HCT116 (cell line): ENCODE results near the gene GLI3. TPM values are rescaled to one million over a fixed set of nuclear protein-coding genes. Genes with fewer than 3 reads are reported as not detected.

Experiments used
- ATAC-seq: fragments of 200-7000 bp; cut with Tn5 transposase; 2 replicates; pipeline ENCODE4 v1.9.1; 2020; ENCODE audit warnings: mild to moderate bottlenecking, moderate library complexity
- BruUV-seq: library from RNA; stranded (reverse); fragments of 400-500 nt; replicated peaks from 2 replicates; lab custom pipeline; 2021; lab: Mats Ljungman, UMichigan
- CTCF ChIA-PET: fragments of 300-600 bp; sonication (Branson Sonifier 250); formaldehyde crosslinking; loops from one replicate; lab custom pipeline; 2021; ENCODE audit warnings: antibody characterized with exemption; lab: Charles Lee
- POLR2A ChIA-PET: fragments of 300-600, 350-600 bp; sonication (Branson Sonifier 250); formaldehyde crosslinking; loops from one replicate; lab custom pipeline; 2021; ENCODE audit warnings: antibody characterized with exemption; lab: Charles Lee
- RAD21 ChIA-PET, 2 experiments: fragments of 300-600 bp; sonication (Branson Sonifier 250); formaldehyde crosslinking; loops; one replicate each; lab custom pipeline; 2023; ENCODE audit warnings: low total read pairs in 2 of 2; ENCODE audit not compliant: uncharacterized antibody in 2 of 2, unreplicated experiment in 2 of 2, low non-redundant PET in 1 of 2; lab: Charles Lee
- DNase-seq: peaks from one replicate; pipeline ENCODE4 v3.0.0-alpha.2; 2010; ENCODE audit warnings: low read depth, low spot score
- H2AFZ ChIP-seq: fragments of 200-600 bp; shearing (Covaris generic), sonication (generic); 2 replicates; pipeline ENCODE4 v1.6.1; 2017; ENCODE audit warnings: low read depth, mixed run types, mixed read lengths, antibody characterized with exemption, low read length; ENCODE audit not compliant: poor library complexity, severe bottlenecking
- H3K27ac ChIP-seq: 2 replicates; pipeline ENCODE4 v1.5.1; 2012; ENCODE audit warnings: low read depth, low read length
- H3K27me3 ChIP-seq: fragments of 200-600 bp; sonication (generic); 2 replicates; pipeline ENCODE4 v1.6.1; 2016; ENCODE audit warnings: mixed run types, low read length, mixed read lengths; ENCODE audit not compliant: insufficient read depth
- H3K36me3 ChIP-seq, 2 experiments: fragments of 200-500 bp in 1 of 2; fragments of 200-600 bp in 1 of 2; sonication (Bioruptor generic) in 1 of 2; sonication (generic) in 1 of 2; 2 replicates each; pipeline versions ENCODE4 v1.5.1 to v1.6.1; 2014 to 2016; ENCODE audit warnings: low read length in 2 of 2, inconsistent platforms in 1 of 2, mixed read lengths in 1 of 2, mixed run types in 1 of 2; ENCODE audit not compliant: insufficient read depth in 2 of 2, control insufficient read depth in 1 of 2
- H3K4me1 ChIP-seq, 2 experiments: fragments of 200-600 bp in 1 of 2; sonication (generic) in 1 of 2; 2 replicates each; pipeline versions ENCODE4 v1.5.1 to v1.6.1; 2012 to 2017; ENCODE audit warnings: low read length in 2 of 2, inconsistent platforms in 1 of 2, mild to moderate bottlenecking in 1 of 2, mixed read lengths in 1 of 2, mixed run types in 1 of 2, moderate library complexity in 1 of 2; ENCODE audit not compliant: insufficient read depth in 2 of 2, control insufficient read depth in 1 of 2
- H3K4me2 ChIP-seq: fragments of 200-600 bp; sonication (generic); 2 replicates; pipeline ENCODE4 v1.6.1; 2017; ENCODE audit warnings: mixed run types, low read length, mixed read lengths
- H3K4me3 ChIP-seq, 2 experiments: fragments of 200-600 bp in 1 of 2; sonication (generic) in 1 of 2; replicated peaks in 1 of 2; 2 replicates each; pipeline ENCODE4 v1.5.1; 2011 to 2016; ENCODE audit warnings: low read length in 2 of 2, control low read depth in 1 of 2, low read depth in 1 of 2, mild to moderate bottlenecking in 1 of 2, mixed read lengths in 1 of 2, mixed run types in 1 of 2
- H3K79me2 ChIP-seq: fragments of 200-600 bp; sonication (generic); 2 replicates; pipeline ENCODE4 v1.6.1; 2017; ENCODE audit warnings: mild to moderate bottlenecking, mixed run types, low read length, moderate library complexity, mixed read lengths; ENCODE audit not compliant: insufficient read depth
- H3K9ac ChIP-seq: fragments of 200-600 bp; sonication (generic); 2 replicates; pipeline ENCODE4 v1.6.1; 2016; ENCODE audit warnings: low read length, mixed read lengths
- H3K9me2 ChIP-seq: fragments of 200-600 bp; sonication (generic), shearing (Covaris generic); 2 replicates; pipeline ENCODE4 v1.6.1; 2017; ENCODE audit warnings: mixed run types, mild to moderate bottlenecking, moderate library complexity; ENCODE audit not compliant: insufficient read depth
- H3K9me3 ChIP-seq, 2 experiments: fragments of 200-500 bp in 1 of 2; fragments of 200-600 bp in 1 of 2; sonication (Bioruptor generic) in 1 of 2; sonication (generic) in 1 of 2; 2 replicates each; pipeline ENCODE4 v1.6.1; 2014 to 2017; ENCODE audit warnings: low read length in 2 of 2, mixed read lengths in 2 of 2, inconsistent platforms in 1 of 2, low read depth in 1 of 2, mild to moderate bottlenecking in 1 of 2, mixed run types in 1 of 2, moderate library complexity in 1 of 2; ENCODE audit not compliant: control insufficient read depth in 1 of 2, insufficient read depth in 1 of 2
- H4K20me1 ChIP-seq: fragments of 200-600 bp; sonication (generic), shearing (Covaris generic); 2 replicates; pipeline ENCODE4 v1.6.1; 2017; ENCODE audit warnings: mixed run types, mild to moderate bottlenecking, moderate library complexity; ENCODE audit not compliant: insufficient read depth
- CBX3 ChIP-seq: IDR thresholded peaks from 2 replicates; pipeline ENCODE4 v1.6.1; 2012; ENCODE audit warnings: low read depth
- CTCF ChIP-seq, 3 experiments: fragments of 200-600 bp in 1 of 3; sonication (generic) in 1 of 3; IDR thresholded peaks in 2 of 3; conservative IDR thresholded peaks in 1 of 3; 2 replicates each; pipeline ENCODE4 v1.5.1; 2012 to 2017; ENCODE audit warnings: low read depth in 2 of 3, low read length in 2 of 3, antibody characterized with exemption in 1 of 3, borderline replicate concordance in 1 of 3, control low read depth in 1 of 3, mild to moderate bottlenecking in 1 of 3, mixed read lengths in 1 of 3, mixed run types in 1 of 3, moderate library complexity in 1 of 3; ENCODE audit not compliant: insufficient read depth in 1 of 3
- EZH2 ChIP-seq: fragments of 200-600 bp; sonication (generic); IDR thresholded peaks from 2 replicates; pipeline ENCODE4 v1.6.1; 2017; ENCODE audit warnings: antibody characterized with exemption, mixed run types
- EZH2phosphoT487 ChIP-seq: fragments of 200-600 bp; IDR thresholded peaks from 2 replicates; pipeline ENCODE4 v1.6.1; 2018; ENCODE audit warnings: antibody characterized with exemption, borderline replicate concordance
- FOSL1 ChIP-seq: IDR thresholded peaks from 2 replicates; pipeline ENCODE4 v1.6.1; 2012; ENCODE audit warnings: low read depth
- MAX ChIP-seq: IDR thresholded peaks from 2 replicates; pipeline ENCODE4 v1.6.1; 2012
- POLR2A ChIP-seq: IDR thresholded peaks from 2 replicates; pipeline ENCODE4 v1.7.0; 2011; ENCODE audit warnings: borderline replicate concordance; ENCODE audit not compliant: insufficient read depth, insufficient read length; ENCODE audit errors: extremely low read depth
- POLR2AphosphoS5 ChIP-seq: IDR thresholded peaks from 2 replicates; pipeline ENCODE4 v1.6.1; 2011; ENCODE audit warnings: mild to moderate bottlenecking, low read depth, low read length, moderate library complexity
- RAD21 ChIP-seq: IDR thresholded peaks from 2 replicates; pipeline ENCODE4 v1.6.1; 2012; ENCODE audit warnings: low read depth, mild to moderate bottlenecking
- SIN3A ChIP-seq: IDR thresholded peaks from 2 replicates; pipeline ENCODE4 v1.6.1; 2012; ENCODE audit warnings: low read depth
- SP1 ChIP-seq: IDR thresholded peaks from 2 replicates; pipeline ENCODE4 v1.6.1; 2012; ENCODE audit warnings: low read depth
- SRF ChIP-seq: IDR thresholded peaks from 2 replicates; pipeline ENCODE4 v1.6.1; 2012; ENCODE audit warnings: low read depth
- YY1 ChIP-seq: IDR thresholded peaks from 2 replicates; pipeline ENCODE4 v1.6.1; 2011; ENCODE audit warnings: low read length, low read depth, moderate library complexity, mild to moderate bottlenecking; ENCODE audit not compliant: insufficient replicate concordance; ENCODE audit errors: extremely low read depth
- ZBTB33 ChIP-seq: IDR thresholded peaks from 2 replicates; pipeline ENCODE4 v1.6.1; 2011; ENCODE audit warnings: mild to moderate bottlenecking, low read length, moderate library complexity; ENCODE audit not compliant: insufficient replicate concordance; ENCODE audit errors: extremely low read depth
- ZNF274 ChIP-seq: fragments of 200-500 bp; sonication (Bioruptor generic); IDR thresholded peaks from 2 replicates; pipeline ENCODE4 v1.6.1; 2014; ENCODE audit warnings: mild to moderate bottlenecking, low read depth, low read length, inconsistent platforms
- intact Hi-C: fragments of 100-400 bp; cut with micrococcal nuclease; formaldehyde crosslinking; loops from 2 replicates; pipeline ENCODE4 v1.10.0; 2022
- total RNA-seq: library from RNA; stranded (reverse); gene quantifications from one replicate; pipeline ENCODE4 v1.2.1, GENCODE V29; 2021; ENCODE audit not compliant: unreplicated experiment

The GLI3 gene
- total RNA-seq, 1 experiment from 2014 or later, result 0.07 TPM

- Histone ChIP-seq H3K4me3 (no peak overlapping the region), H3K36me3 (no peaks in the 10 kb centered on the region), H2AFZ (no peak overlapping the region), H3K4me2 (no peak overlapping the region), H3K9me2 (no peaks in the 10 kb centered on the region), H3K27me3 (peaks cover 8% of the 10 kb centered on the region)
- DNase-seq, result no peak
- CTCF ChIA-PET, result no interaction called here
- RAD21 ChIA-PET, result no interaction called here
- intact Hi-C loops, result no loop called here
- BruUV-seq, result no TSS peak
- no peak for TF ChIP-seq MAX
- TF ChIP-seq POLR2AphosphoS5, result no peak
- no peak for TF ChIP-seq SIN3A
- TF ChIP-seq POLR2A, result no peak
- TF ChIP-seq CTCF (IDR thresholded peaks at IDR 0.05 in 2 of 3, conservative IDR thresholded peaks at IDR 0.05 in 1 of 3; ENCODE audit: borderline replicate concordance in 1 of 3, insufficient read depth in 1 of 3, low read depth in 2 of 3, low read length in 2 of 3), result no peak
- TF ChIP-seq EZH2, result no peak
- TF ChIP-seq SRF, result no peak
- no peak for TF ChIP-seq RAD21
- no peak for TF ChIP-seq ZBTB33
- TF ChIP-seq EZH2phosphoT487, result no peak
- TF ChIP-seq SP1, result no peak
- TF ChIP-seq YY1, result no peak
- TF ChIP-seq CBX3, result no peak
- TF ChIP-seq ZNF274, result no peak
- TF ChIP-seq FOSL1, result no peak
- TF ChIP-seq, all 23 proteins: peak for 0
- Histone ChIP-seq H4K20me1 (no peaks in the 10 kb centered on the region), H3K4me1 (no peaks in the 10 kb centered on the region), H3K79me2 (no peaks in the 10 kb centered on the region), H3K9ac (no peak overlapping the region), H3K27ac (no peak overlapping the region), H3K9me3 (no peaks in the 10 kb centered on the region)
- POLR2A ChIA-PET, result no interaction called here
- no peak for ATAC-seq
Measured at GRCh38 chr7:42035210-42035609, 201.8 kb downstream of the GLI3 start.
